Endothelial cell of umbilical vein (primary cell): ENCODE results near the gene LACTBL1. TPM values are rescaled to one million over a fixed set of nuclear protein-coding genes. Genes with fewer than 3 reads are reported as not detected.

Experiments
- BruUV-seq: library from RNA; stranded (reverse); fragments of 400-500 nt; replicated peaks from 2 replicates; lab custom pipeline; 2021; lab: Mats Ljungman, UMichigan
- CTCF ChIA-PET: fragments of 300-600, 350-600 bp; sonication (Branson Sonifier 250); formaldehyde crosslinking; loops from one replicate; lab custom pipeline; 2021; ENCODE audit warnings: antibody characterized with exemption, inconsistent platforms; lab: Charles Lee
- POLR2A ChIA-PET: fragments of 300-600, 350-600 bp; sonication (Branson Sonifier 250); formaldehyde crosslinking; loops from one replicate; lab custom pipeline; 2021; ENCODE audit warnings: antibody characterized with exemption, inconsistent platforms; lab: Charles Lee
- DNase-seq: peaks from one replicate; pipeline ENCODE4 v3.0.0-alpha.2; 2011; ENCODE audit warnings: low read depth, low spot score
- FAIRE-seq: peaks from 2 replicates; lab custom pipeline; 2011; peaks lifted over from hg19 to GRCh38; lab: Jason Lieb, UNC
- H2AFZ ChIP-seq: 2 replicates; pipeline ENCODE4 v1.6.0; 2012; ENCODE audit warnings: low read depth, low read length, control low read depth, inconsistent platforms
- H3K27ac ChIP-seq: 2 replicates; pipeline ENCODE4 v1.5.1; 2011; ENCODE audit warnings: low read depth, mild to moderate bottlenecking, control low read depth, low read length, moderate library complexity; ENCODE audit not compliant: insufficient read depth
- H3K27me3 ChIP-seq, 2 experiments: 2 replicates each; pipeline versions ENCODE4 v1.6.0 to v1.6.1; 2011; ENCODE audit warnings: low read length in 2 of 2, mixed read lengths in 1 of 2; ENCODE audit not compliant: control insufficient read depth in 2 of 2, insufficient read depth in 2 of 2
- H3K36me3 ChIP-seq, 2 experiments: 2 replicates in 1 of 2; 3 replicates in 1 of 2; pipeline ENCODE4 v1.5.1; 2011; ENCODE audit warnings: low read length in 2 of 2, mild to moderate bottlenecking in 1 of 2, moderate library complexity in 1 of 2; ENCODE audit not compliant: control insufficient read depth in 2 of 2, insufficient read depth in 2 of 2; ENCODE audit errors: extremely low read depth in 1 of 2
- H3K4me1 ChIP-seq: 3 replicates; pipeline ENCODE4 v1.5.1; 2011; ENCODE audit warnings: mild to moderate bottlenecking, low read length; ENCODE audit not compliant: control insufficient read depth, insufficient read depth; ENCODE audit errors: extremely low read depth
- H3K4me2 ChIP-seq: 2 replicates; pipeline ENCODE4 v1.6.1; 2011; ENCODE audit warnings: low read length, control low read depth, mixed read lengths; ENCODE audit not compliant: insufficient read depth
- H3K4me3 ChIP-seq, 3 experiments: fragments of 200-600 bp in 1 of 3; sonication (generic), shearing (Covaris generic) in 1 of 3; replicated peaks in 1 of 3; 2 replicates each; pipeline ENCODE4 v1.5.1; 2011 to 2016; ENCODE audit warnings: control low read depth in 3 of 3, low read length in 3 of 3, mild to moderate bottlenecking in 2 of 3, inconsistent platforms in 1 of 3, low read depth in 1 of 3, moderate library complexity in 1 of 3; ENCODE audit not compliant: insufficient read depth in 1 of 3
- H3K79me2 ChIP-seq: 2 replicates; pipeline ENCODE4 v1.6.0; 2012; ENCODE audit warnings: low read length, inconsistent platforms; ENCODE audit not compliant: control insufficient read depth, insufficient read depth
- H3K9ac ChIP-seq: replicated peaks from 2 replicates; pipeline ENCODE3; 2011; ENCODE audit warnings: low read length, control low read depth; ENCODE audit not compliant: insufficient read depth; ENCODE audit errors: extremely low read depth
- H3K9me1 ChIP-seq: replicated peaks from 3 replicates; pipeline ENCODE4 v1.6.0; 2011; ENCODE audit warnings: mild to moderate bottlenecking, low read length; ENCODE audit not compliant: control insufficient read depth, insufficient read depth; ENCODE audit errors: extremely low read depth
- H3K9me3 ChIP-seq: replicated peaks from 2 replicates; pipeline ENCODE4 v1.5.1; 2012; ENCODE audit warnings: low read length, inconsistent platforms; ENCODE audit not compliant: control insufficient read depth, insufficient read depth
- H4K20me1 ChIP-seq: replicated peaks from 2 replicates; pipeline ENCODE3; 2011; ENCODE audit warnings: mild to moderate bottlenecking, low read length; ENCODE audit not compliant: control insufficient read depth, insufficient read depth; ENCODE audit errors: extremely low read depth
- CTCF ChIP-seq, 2 donors: IDR thresholded peaks; 1 replicate in 1 of 2; 2 replicates in 1 of 2; pipeline ENCODE4 v1.5.1; 2011; ENCODE audit warnings: low read length in 2 of 2, mild to moderate bottlenecking in 2 of 2, moderate library complexity in 2 of 2, control low read depth in 1 of 2, inconsistent platforms in 1 of 2, low read depth in 1 of 2; ENCODE audit not compliant: insufficient read depth in 1 of 2; ENCODE audit errors: extremely low read depth in 1 of 2
- EZH2 ChIP-seq: IDR thresholded peaks from 2 replicates; pipeline ENCODE4 v1.6.1; 2012; ENCODE audit warnings: borderline replicate concordance, low read depth, mild to moderate bottlenecking, moderate library complexity, low read length, inconsistent platforms; ENCODE audit not compliant: severe bottlenecking
- FOS ChIP-seq: IDR thresholded peaks from 2 replicates; pipeline ENCODE4 v1.6.1; 2011; ENCODE audit warnings: mild to moderate bottlenecking, low read length, moderate library complexity, borderline replicate concordance; ENCODE audit not compliant: insufficient read depth
- GATA2 ChIP-seq: IDR thresholded peaks from 2 replicates; pipeline ENCODE4 v1.7.0; 2011; ENCODE audit warnings: low read depth, mild to moderate bottlenecking, moderate library complexity, mixed read lengths, low read length; ENCODE audit not compliant: insufficient read length, insufficient read depth
- JUN ChIP-seq: IDR thresholded peaks from 2 replicates; pipeline ENCODE4 v1.6.1; 2011; ENCODE audit warnings: borderline replicate concordance, low read depth; ENCODE audit not compliant: insufficient read length, insufficient read depth
- MAX ChIP-seq: IDR thresholded peaks from 2 replicates; pipeline ENCODE4 v1.6.1; 2011; ENCODE audit not compliant: insufficient read depth, insufficient read length
- MYC ChIP-seq: IDR thresholded peaks from one replicate; pipeline ENCODE4 v1.6.1; 2011; ENCODE audit warnings: mild to moderate bottlenecking, low read depth, low read length
- POLR2A ChIP-seq: IDR thresholded peaks from 2 replicates; pipeline ENCODE4 v1.6.1; 2012; ENCODE audit warnings: low read depth, mild to moderate bottlenecking, control low read depth, low read length
- POLR2AphosphoS5 ChIP-seq: IDR thresholded peaks from 2 replicates; pipeline ENCODE4 v1.6.1; 2012; ENCODE audit warnings: low read depth, mild to moderate bottlenecking, control low read depth, low read length, moderate library complexity; ENCODE audit not compliant: insufficient read depth
- dilution Hi-C: fragments of 300-500 bp; cut with MboI; formaldehyde crosslinking; loops from one replicate; pipeline ENCODE4 v1.15.0; 2019; ENCODE audit warnings: low sequenced_read_pairs; ENCODE audit not compliant: extremely low pct_ligation_motif_present
- intact Hi-C: fragments of 100-400 bp; cut with micrococcal nuclease; formaldehyde crosslinking; loops from one replicate; pipeline ENCODE4 v1.10.0; 2022
- polyA plus RNA-seq, 4 experiments: library from polyadenylated mRNA; depleted of rRNA in 3 of 4; stranded (reverse) in 3 of 4; unstranded in 1 of 4; fragments of >200 nt; gene quantifications; 2 replicates each; pipeline versions ENCODE4 v1.2.1 to v1.2.3, GENCODE V29; 2011 to 2012; ENCODE audit warnings: missing spikeins in 1 of 4
- total RNA-seq: library from RNA; stranded (reverse); gene quantifications from 2 replicates; pipeline ENCODE4 v1.2.3, GENCODE V29; 2021

LACTBL1 gene
- total and polyA plus RNA-seq, 2 donors (not counting 3 experiments of a cell fraction or from before 2014, with no cell fraction given) = not detected

- peaks cover 3 to 28% of the 10 kb centered on the region in 2 experiments for H3K36me3 ChIP-seq
- CTCF ChIA-PET = interaction anchor here (1.7 kb wide), 1 partner anchor 204 kb away, joined by 4 read pairs; no protein-coding TSS in a partner anchor
- no TSS peak for BruUV-seq
These were observed 63.7 kb downstream of the LACTBL1 start for GRCh38 chr1:22908880-22909426.

More at GRCh38 chr1:22908880-22909426, 63.7 kb downstream of the LACTBL1 start:
- intact Hi-C loops (no loop called here), dilution Hi-C loops (no loop called here)
- Histone ChIP-seq H3K27me3 (no peaks in the 10 kb centered on the region), H3K9ac (no peak overlapping the region), H3K4me3 (no peak overlapping the region), H3K79me2 (no peaks in the 10 kb centered on the region), H2AFZ (no peak overlapping the region), H3K4me1 (no peaks in the 10 kb centered on the region), H3K9me1 (no peaks in the 10 kb centered on the region), H3K27ac (no peak overlapping the region), H4K20me1 (no peaks in the 10 kb centered on the region), H3K9me3 (no peaks in the 10 kb centered on the region), H3K4me2 (no peak overlapping the region)
- FAIRE-seq = no peak
- no peak for DNase-seq
- TF ChIP-seq JUN (no peak), GATA2 (no peak), POLR2AphosphoS5 (no peak), MYC (no peak), CTCF (IDR thresholded peaks at IDR 0.05; ENCODE audit: extremely low read depth in 1 of 2, insufficient read depth in 1 of 2, low read depth in 1 of 2, low read length in 2 of 2) (no peak), POLR2A (no peak), FOS (no peak), MAX (no peak), EZH2 (no peak)
- POLR2A ChIA-PET = no interaction called here
